GM21825 (cell line): ENCODE data around the gene PANX2.
"Not testable (repeated sequence)": the region's sequence is repeated elsewhere in the genome, so short reads cannot be mapped to it uniquely, and the experiment has no call there.

Source experiments
- ATAC-seq: cut with Tn5 transposase; IDR thresholded peaks from one replicate; pipeline ENCODE4 v1.9.1; 2021; ENCODE audit warnings: mild to moderate bottlenecking, moderate library complexity; ENCODE audit not compliant: unreplicated experiment

The PANX2 gene

GRCh38 chr22:50197856-50198623 lies 27.5 kb downstream of the PANX2 start:
- ATAC-seq, result no peak

- ATAC-seq, result no peak
Measured at GRCh38 chr22:50198624-50199017, 28.1 kb downstream of the PANX2 start.

DNA sequence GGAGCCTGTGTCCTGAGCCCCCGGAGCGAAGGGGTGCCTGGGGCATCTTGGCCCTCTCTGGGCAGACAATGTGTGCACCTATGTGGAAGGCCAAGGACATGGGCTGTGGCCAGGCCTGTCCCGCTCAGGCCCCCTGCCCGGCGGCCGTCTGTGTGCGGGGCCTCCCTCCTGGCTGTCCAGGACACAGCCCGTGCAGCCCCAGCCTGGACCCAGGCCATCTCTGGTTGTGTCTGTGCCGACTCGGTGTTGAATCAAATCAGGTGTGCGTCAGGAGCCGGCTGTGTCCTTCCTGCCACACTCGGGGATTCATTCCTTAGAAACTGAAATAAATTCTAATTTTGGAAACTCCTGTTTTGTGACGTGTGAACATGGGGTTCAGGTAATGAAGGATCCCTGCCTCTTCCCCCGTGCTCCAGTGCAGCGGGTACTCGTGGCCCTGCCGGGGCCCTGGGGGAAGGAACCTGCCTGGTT lies 28.8 kb downstream of the PANX2 start:
- no peak for ATAC-seq

- peak; percentile 2 for ATAC-seq
Measured at GRCh38 chr22:50199829-50200460, 29.4 kb downstream of the PANX2 start.

DNA sequence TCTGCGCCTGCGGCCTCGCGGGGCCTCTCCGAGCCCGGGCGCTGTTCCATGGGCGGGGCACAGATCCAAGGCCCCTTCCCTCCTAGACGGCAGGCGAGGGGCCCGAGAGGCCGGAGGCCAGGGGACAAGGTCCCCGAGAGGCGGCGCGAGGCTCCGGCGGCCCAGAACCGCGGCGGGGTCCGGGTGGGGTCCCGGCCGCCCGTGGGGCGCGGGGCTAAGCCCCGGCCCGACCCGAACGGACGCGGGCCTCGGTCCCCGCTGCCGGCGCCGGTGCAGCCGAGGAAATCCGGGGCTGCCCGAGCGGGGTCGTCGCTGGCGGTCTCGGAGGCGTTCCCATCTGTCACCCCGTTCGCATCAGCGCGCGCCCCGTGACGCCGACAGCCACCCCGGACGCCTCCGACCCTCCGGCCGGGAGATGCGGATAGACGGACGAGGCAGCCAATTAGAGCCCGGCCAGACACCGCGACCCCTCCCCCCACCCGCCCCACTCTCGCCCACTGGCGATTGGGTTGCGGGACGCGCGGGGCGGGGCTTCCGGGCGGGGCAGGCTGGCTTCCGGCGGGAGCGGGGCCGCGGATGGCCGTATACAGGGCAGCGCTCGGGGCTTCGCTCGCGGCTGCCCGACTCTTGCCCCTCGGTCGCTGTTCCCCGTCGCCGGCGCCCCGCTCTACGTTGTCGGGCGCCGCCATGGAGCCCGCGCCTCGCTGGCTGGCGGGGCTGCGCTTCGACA lies 30.1 kb downstream of the PANX2 start, which contains the start of gene SELENOO:
Gene SELENOO (plus strand): TSS at position 551 of the 730 bp plus-strand sequence. CDS start 26 bp downstream, at position 577.
- peak; percentile 62 for ATAC-seq

DNA sequence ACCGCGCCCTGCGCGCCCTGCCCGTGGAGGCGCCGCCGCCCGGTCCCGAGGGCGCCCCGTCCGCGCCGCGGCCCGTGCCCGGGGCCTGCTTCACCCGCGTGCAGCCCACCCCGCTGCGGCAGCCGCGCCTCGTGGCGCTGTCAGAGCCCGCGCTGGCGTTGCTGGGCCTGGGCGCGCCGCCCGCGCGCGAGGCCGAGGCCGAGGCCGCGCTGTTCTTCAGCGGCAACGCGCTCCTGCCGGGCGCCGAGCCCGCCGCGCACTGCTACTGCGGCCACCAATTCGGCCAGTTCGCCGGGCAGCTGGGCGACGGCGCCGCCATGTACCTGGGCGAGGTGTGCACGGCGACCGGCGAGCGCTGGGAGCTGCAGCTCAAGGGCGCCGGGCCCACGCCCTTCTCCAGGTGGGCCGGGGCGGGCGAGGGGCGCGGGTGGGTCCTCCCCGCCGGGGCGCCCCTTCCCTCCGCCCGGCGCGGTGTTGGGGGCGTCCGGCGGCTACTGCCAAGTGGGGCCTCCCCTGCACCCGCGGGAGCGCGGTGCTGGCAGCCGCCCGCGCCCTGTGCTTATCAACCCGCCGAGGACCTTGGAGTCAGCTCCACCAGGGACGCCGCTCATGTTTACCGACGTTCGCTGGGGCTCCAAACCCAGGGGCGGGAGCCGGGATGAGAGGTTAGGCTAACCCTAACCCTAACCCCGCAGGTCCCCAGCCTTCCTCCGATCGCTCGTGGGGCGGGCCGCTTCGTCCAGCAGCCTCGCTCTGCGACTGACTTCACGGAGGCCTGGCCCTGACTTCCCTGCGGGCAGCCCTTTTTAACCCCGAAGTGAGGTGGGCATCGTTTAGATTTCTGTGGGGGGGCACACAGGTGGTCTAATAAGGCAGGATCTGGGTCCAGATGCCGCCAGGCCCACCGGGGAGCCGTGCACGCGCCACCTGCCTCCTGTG lies 30.9 kb downstream of the PANX2 start:
- peak; percentile 19 for ATAC-seq

DNA sequence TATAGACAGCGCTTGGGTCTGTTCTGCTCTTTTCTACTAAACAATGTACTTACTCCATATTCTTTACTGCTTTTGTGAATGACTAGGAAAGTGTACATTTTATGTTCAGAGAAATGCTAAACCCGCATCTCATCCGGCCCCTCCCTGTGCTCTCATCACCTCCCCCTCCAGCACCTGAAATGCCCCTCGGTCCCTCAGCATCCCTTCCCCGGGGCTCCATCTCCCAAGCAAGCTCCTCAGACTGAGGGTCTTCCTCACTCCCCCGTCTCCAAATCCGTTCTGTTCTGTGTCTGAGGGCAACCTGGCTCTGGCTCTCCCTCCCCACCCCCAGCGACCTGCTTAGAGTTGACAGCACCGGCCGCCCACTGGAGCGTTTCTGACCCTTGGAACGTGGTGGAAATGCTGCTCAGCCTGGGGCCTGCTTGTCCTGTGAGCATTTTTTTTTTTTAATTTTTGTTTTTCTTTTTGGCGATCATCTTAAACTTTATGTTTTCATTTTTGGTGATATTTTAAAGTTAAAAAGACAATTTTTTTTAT lies 31.7 kb downstream of the PANX2 start:
- ATAC-seq, result no peak

DNA sequence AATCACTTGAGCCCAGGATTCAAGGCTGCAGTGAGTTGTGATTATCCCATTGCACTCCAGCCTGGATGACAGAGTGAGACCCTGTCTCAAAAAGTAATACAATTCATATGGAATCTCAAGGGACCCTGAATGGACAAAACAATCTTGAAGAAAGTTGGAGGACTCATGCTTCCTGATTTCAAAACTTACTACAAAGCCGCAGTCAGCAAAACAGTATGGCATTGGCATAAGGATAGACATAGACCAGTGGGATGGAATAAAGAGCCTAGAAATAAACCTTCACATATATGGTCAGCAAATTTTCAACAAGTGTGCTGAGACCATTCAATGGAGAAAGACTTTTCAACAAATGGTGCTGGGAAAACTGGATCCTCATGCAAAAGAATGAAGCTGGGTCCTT lies 32.8 kb downstream of the PANX2 start:
- no peak for ATAC-seq

- no peak for ATAC-seq
Measured at GRCh38 chr22:50204571-50204970, 34.0 kb downstream of the PANX2 start.

DNA sequence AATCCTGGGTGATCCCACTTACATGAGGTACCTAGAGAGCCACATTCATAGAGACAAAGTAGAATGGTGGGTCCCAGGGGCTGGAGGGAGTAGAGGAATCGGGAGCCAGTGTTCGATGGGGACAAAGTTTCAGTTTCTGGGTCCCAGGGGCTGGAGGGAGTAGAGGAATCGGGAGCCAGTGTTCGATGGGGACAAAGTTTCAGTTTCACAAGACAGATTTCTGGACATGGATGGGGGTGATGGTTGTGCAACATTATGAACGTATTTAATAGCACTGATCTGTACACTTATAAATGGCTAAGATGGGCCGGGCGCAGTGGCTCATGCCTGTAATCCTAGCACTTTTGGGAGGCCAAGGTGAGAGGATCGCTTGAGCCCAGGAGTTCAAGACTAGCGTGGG lies 34.5 kb downstream of the PANX2 start:
- not testable (repeated sequence) for ATAC-seq

GRCh38 chr22:50205781-50206569 lies 35.4 kb downstream of the PANX2 start:
- ATAC-seq, result no peak

GRCh38 chr22:50206599-50206998 lies 36.1 kb downstream of the PANX2 start:
- no peak for ATAC-seq

DNA sequence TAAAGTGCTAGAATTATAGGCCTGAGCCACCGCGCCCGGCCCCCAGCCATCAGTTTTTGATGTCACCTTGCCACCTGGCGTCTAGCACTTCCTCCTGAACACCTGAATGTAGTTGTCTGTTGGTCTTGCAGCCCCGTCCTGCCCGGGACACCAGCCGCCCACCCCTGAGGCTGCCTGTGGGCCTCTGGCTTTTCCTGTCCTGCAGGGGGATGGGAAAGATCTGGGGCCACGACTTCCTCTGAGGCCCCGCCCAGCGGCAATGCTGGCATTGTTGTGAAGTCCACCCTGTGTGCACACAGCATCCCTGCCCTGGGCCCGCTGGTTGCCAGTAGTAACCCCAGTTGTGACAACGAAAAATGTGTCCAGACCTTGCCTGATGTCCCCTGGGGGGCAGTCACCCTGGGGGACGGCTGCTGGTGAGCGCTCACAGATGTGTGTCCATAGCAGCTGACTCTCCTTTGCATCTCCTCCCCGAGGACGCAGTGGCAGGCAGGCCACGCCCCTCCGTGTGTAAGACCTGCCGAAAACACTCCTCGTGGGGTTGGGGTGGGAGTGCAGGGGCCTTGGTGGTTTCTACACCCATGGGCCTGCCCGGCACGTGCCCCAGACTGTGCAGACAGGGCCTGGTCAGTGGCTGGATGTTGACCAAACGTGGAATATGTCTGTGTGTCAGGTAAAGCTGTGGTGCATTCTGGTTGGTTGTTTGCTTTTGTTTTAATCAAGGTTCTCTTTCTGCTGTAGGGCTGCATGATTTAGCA lies 37.0 kb downstream of the PANX2 start:
- no peak for ATAC-seq

DNA sequence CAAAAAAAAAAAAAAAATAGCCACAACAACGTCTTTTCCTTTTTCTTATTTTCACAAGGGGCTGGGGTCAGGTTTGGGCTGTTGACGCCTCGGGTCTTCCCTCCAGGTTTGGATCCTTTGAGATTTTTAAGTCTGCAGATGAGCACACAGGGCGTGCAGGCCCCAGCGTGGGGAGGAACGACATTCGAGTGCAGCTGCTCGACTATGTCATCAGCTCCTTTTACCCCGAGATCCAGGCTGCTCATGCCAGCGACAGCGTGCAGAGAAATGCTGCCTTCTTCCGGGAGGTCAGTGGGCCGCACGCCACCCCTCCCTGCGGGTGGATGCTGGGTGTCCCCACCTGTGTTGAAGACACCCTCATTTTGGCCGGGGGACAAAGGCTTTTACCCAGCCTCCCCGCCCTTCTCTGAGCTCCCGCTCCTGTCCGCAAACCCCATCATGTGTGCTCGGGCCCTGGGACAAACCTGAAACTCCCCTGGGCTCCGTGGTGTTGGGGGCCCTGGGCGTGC lies 38.0 kb downstream of the PANX2 start:
- ATAC-seq, result no peak

- no peak for ATAC-seq
Measured at GRCh38 chr22:50208939-50209892, 38.7 kb downstream of the PANX2 start.

- ATAC-seq, result no peak
Measured at GRCh38 chr22:50209893-50210292, 39.4 kb downstream of the PANX2 start.

DNA sequence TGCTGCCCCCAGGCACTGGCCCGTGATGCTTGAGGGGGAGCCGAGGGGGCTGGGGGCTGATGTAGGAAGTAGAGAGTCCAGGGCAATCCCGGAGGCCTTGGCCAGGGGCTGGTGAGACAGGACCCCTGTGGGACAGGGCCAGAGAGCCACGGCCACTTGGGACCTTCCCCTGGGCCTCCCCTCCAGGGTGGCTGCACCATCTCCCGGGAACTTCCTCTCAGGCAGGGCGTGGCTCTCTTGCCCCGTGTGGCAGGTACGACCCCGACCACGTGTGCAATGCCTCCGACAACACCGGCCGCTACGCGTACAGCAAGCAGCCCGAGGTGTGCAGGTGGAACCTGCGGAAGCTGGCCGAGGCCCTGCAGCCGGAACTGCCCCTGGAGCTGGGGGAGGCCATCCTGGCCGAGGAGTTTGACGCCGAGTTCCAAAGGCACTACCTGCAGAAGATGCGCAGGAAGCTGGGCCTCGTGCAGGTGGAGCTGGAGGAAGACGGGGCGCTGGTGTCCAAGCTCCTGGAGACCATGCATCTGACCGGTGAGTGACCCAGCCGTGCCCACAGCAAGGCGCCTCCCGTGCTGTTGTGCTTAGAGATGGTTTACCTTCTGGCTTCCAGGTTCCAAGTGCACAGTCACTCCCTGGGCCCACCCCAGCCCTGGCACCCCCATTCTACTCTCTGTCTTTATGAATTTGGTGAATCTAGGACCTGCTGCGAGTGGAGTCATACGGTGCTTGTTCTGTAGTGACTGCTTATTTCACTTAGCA lies 40.0 kb downstream of the PANX2 start:
- ATAC-seq, result no peak
